SK-N-SH treated with all-trans-retinoic acid at 6 μM for 48 hours (cell line): ENCODE results near the gene CDK14.

Source experiments
- ATAC-seq: fragments of 200-7000 bp; cut with Tn5 transposase; 3 replicates; pipeline ENCODE4 v1.9.1; 2020; ENCODE audit warnings: mild to moderate bottlenecking, moderate library complexity
- ARNTL ChIP-seq: fragments of 450-650 bp; formaldehyde crosslinking; IDR thresholded peaks from 2 replicates; pipeline ENCODE4 v1.5.0; 2020; ENCODE audit warnings: low read depth, mild to moderate bottlenecking, moderate library complexity, borderline replicate concordance
- BACH2 ChIP-seq: fragments of 250-450 bp; sonication (Bioruptor Pico); IDR thresholded peaks from 2 replicates; pipeline ENCODE4 v1.9.0; 2021; ENCODE audit warnings: mild to moderate bottlenecking, borderline replicate concordance
- CSDC2 ChIP-seq: fragments of 250-450 bp; sonication (Bioruptor Pico); IDR thresholded peaks from 2 replicates; pipeline ENCODE4 v1.5.0; 2020; ENCODE audit warnings: mild to moderate bottlenecking, moderate library complexity
- CSRNP3 ChIP-seq: fragments of 250-450 bp; sonication (Bioruptor Pico); IDR thresholded peaks from 2 replicates; pipeline ENCODE4 v1.5.1; 2021; ENCODE audit warnings: mild to moderate bottlenecking, moderate library complexity
- ESRRG ChIP-seq: fragments of 250-450 bp; sonication (Bioruptor Pico); IDR thresholded peaks from 2 replicates; pipeline ENCODE4 v1.6.1; 2021; ENCODE audit warnings: mild to moderate bottlenecking
- GLIS3 ChIP-seq: fragments of 250-450 bp; sonication (Bioruptor Pico); IDR thresholded peaks from 2 replicates; pipeline ENCODE4 v1.5.0; 2020; ENCODE audit warnings: mild to moderate bottlenecking, moderate library complexity
- ISL1 ChIP-seq: fragments of 250-450 bp; sonication (Bioruptor Pico); IDR thresholded peaks from 2 replicates; pipeline ENCODE4 v2.1.2; 2022; ENCODE audit warnings: mild to moderate bottlenecking, moderate library complexity
- OSR1 ChIP-seq: fragments of 250-450 bp; sonication (Bioruptor Pico); IDR thresholded peaks from 2 replicates; pipeline ENCODE4 v1.8.0; 2022; ENCODE audit warnings: moderate library complexity, mild to moderate bottlenecking, inconsistent platforms
- PATZ1 ChIP-seq: fragments of 250-450 bp; sonication (Bioruptor Pico); IDR thresholded peaks from 2 replicates; pipeline ENCODE4 v1.8.0; 2020; ENCODE audit warnings: mild to moderate bottlenecking, moderate library complexity, borderline replicate concordance
- POU6F1 ChIP-seq: fragments of 250-450 bp; sonication (Bioruptor Pico); IDR thresholded peaks from 2 replicates; pipeline ENCODE4 v1.8.0; 2021; ENCODE audit warnings: low read depth, mild to moderate bottlenecking, moderate library complexity, borderline replicate concordance
- PPARA ChIP-seq: fragments of 250-450 bp; sonication (Bioruptor Pico); IDR thresholded peaks from 2 replicates; pipeline ENCODE4 v1.5.0; 2020; ENCODE audit warnings: mild to moderate bottlenecking, borderline replicate concordance
- RARB ChIP-seq: fragments of 250-450 bp; sonication (Bioruptor Pico); IDR thresholded peaks from 2 replicates; pipeline ENCODE4 v1.8.0; 2021; ENCODE audit warnings: mild to moderate bottlenecking, moderate library complexity
- TCF4 ChIP-seq: fragments of 250-450 bp; sonication (Bioruptor Pico); IDR thresholded peaks from 2 replicates; pipeline ENCODE4 v1.8.0; 2021; ENCODE audit warnings: mild to moderate bottlenecking, moderate library complexity, borderline replicate concordance
- TOX ChIP-seq: fragments of 250-450 bp; sonication (Bioruptor Pico); IDR thresholded peaks from 2 replicates; pipeline ENCODE4 v1.8.0; 2021; ENCODE audit warnings: mild to moderate bottlenecking, moderate library complexity, borderline replicate concordance
- TSHZ2 ChIP-seq: fragments of 250-450 bp; sonication (Bioruptor Pico); IDR thresholded peaks from 2 replicates; pipeline ENCODE4 v1.5.0; 2020; ENCODE audit warnings: mild to moderate bottlenecking, moderate library complexity
- ZC3H10 ChIP-seq: fragments of 250-450 bp; sonication (Bioruptor Pico); IDR thresholded peaks from 2 replicates; pipeline ENCODE4 v1.5.1; 2021; ENCODE audit warnings: mild to moderate bottlenecking, moderate library complexity
- ZFP3 ChIP-seq: fragments of 250-450 bp; sonication (Bioruptor Pico); IDR thresholded peaks from 2 replicates; pipeline ENCODE4 v1.5.0; 2020; ENCODE audit warnings: mild to moderate bottlenecking, moderate library complexity
- ZFP30 ChIP-seq: fragments of 450-650 bp; formaldehyde crosslinking; IDR thresholded peaks from 2 replicates; pipeline ENCODE4 v1.5.0; 2022; ENCODE audit warnings: mild to moderate bottlenecking, moderate library complexity
- ZNF565 ChIP-seq: fragments of 450-650 bp; formaldehyde crosslinking; conservative IDR thresholded peaks from 2 replicates; pipeline ENCODE4 v1.5.0; 2020; ENCODE audit warnings: low read depth, mild to moderate bottlenecking, moderate library complexity
- ZNF70 ChIP-seq: fragments of 450-650 bp; formaldehyde crosslinking; IDR thresholded peaks from 2 replicates; pipeline ENCODE4 v1.5.0; 2020; ENCODE audit warnings: mild to moderate bottlenecking, moderate library complexity
- ZNF8 ChIP-seq: fragments of 450-650 bp; formaldehyde crosslinking; IDR thresholded peaks from 2 replicates; pipeline ENCODE4 v1.5.0; 2020; ENCODE audit warnings: mild to moderate bottlenecking, moderate library complexity

The CDK14 gene

GRCh38 chr7:90857603-90858002, 261.5 kb downstream of the CDK14 start (continued):
- TF ChIP-seq TSHZ2 (CRISPR knock-in tag) (no peak), ZNF8 (CRISPR knock-in tag) (no peak), TOX (CRISPR knock-in tag) (no peak), ZFP3 (CRISPR knock-in tag) (no peak)

- ATAC-seq: no peak
- no peak for TF ChIP-seq RARB
- no peak for TF ChIP-seq ZNF565
- no peak for TF ChIP-seq OSR1 (CRISPR knock-in tag)
- TF ChIP-seq ZNF70 (CRISPR knock-in tag): no peak
- no peak for TF ChIP-seq TOX (CRISPR knock-in tag)
- TF ChIP-seq ISL1 (CRISPR knock-in tag): no peak
- TF ChIP-seq CSRNP3 (CRISPR knock-in tag): no peak
- TF ChIP-seq ZC3H10 (CRISPR knock-in tag): no peak
- TF ChIP-seq POU6F1 (CRISPR knock-in tag): no peak
- TF ChIP-seq ARNTL (CRISPR knock-in tag): no peak
- TF ChIP-seq PPARA: no peak
- no peak for TF ChIP-seq ZFP30 (CRISPR knock-in tag)
- TF ChIP-seq ESRRG: no peak
- TF ChIP-seq ZNF8 (CRISPR knock-in tag): no peak
- TF ChIP-seq BACH2 (CRISPR knock-in tag): no peak
- TF ChIP-seq GLIS3 (CRISPR knock-in tag): no peak
- TF ChIP-seq, all 23 proteins: peak for 0
These were observed 262.4 kb downstream of the CDK14 start for GRCh38 chr7:90858546-90858945.

GRCh38 chr7:90859521-90859920, 263.4 kb downstream of the CDK14 start:
- no peak for ATAC-seq
- TF ChIP-seq PATZ1 (CRISPR knock-in tag): no peak
- TF ChIP-seq TCF4 (CRISPR knock-in tag): no peak
- TF ChIP-seq RARB: no peak
- TF ChIP-seq CSDC2: no peak
- no peak for TF ChIP-seq ESRRG
- TF ChIP-seq TSHZ2 (CRISPR knock-in tag): no peak
- TF ChIP-seq PPARA: no peak
- no peak for TF ChIP-seq ISL1 (CRISPR knock-in tag)
- TF ChIP-seq ZC3H10 (CRISPR knock-in tag): no peak
- no peak for TF ChIP-seq TOX (CRISPR knock-in tag)
